GM18520 (cell line): ENCODE measurements around the gene ELF1.
A peak's percentile ranks its signal among the peaks of the same experiment; 100 is the strongest.
"Not testable (repeated sequence)": the region's sequence is repeated elsewhere in the genome, so short reads cannot be mapped to it uniquely, and the experiment has no call there.

Experiments
- ATAC-seq: cut with Tn5 transposase; IDR thresholded peaks from one replicate; pipeline ENCODE4 v1.9.1; 2021; ENCODE audit not compliant: unreplicated experiment

The ELF1 gene

DNA sequence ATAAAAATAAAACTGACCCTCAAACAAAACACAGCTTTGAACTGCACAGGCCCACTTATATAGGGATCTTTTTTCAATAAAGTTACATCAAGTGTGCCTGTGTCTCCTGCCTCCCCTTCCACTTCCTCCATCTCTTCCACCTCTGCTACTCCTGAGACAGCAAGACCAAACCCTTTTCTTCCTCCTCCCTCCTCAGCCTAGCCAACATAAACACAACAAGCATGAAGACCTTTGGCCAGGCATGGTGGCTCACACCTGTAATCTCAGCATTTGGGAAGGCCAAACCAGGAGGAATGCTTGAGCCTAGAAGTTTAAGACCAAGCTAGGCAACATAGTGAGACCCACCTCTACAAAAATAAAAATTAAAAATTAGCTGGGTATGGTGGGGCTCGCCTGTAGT lies 72.6 kb downstream of the ELF1 start:
- ATAC-seq: no peak

DNA sequence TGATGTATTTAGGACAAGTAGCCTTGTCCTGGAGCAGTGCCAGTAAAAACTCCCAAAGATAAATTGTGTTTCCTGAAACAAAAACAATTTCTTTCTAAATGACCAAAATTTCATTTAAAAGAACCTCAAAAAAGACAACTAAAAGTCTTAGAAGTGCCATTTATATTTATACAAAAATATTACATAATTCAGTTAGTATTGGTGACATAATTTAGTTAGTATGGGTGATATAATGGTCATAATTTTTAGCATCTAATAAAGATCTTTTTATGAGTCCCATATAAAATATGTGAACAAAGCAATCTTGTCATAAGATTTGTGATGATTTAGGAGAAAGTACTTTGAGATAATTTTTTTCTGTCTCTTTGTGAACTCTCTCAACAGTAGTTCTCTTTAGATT lies 76.0 kb downstream of the ELF1 start:
- no peak for ATAC-seq

DNA sequence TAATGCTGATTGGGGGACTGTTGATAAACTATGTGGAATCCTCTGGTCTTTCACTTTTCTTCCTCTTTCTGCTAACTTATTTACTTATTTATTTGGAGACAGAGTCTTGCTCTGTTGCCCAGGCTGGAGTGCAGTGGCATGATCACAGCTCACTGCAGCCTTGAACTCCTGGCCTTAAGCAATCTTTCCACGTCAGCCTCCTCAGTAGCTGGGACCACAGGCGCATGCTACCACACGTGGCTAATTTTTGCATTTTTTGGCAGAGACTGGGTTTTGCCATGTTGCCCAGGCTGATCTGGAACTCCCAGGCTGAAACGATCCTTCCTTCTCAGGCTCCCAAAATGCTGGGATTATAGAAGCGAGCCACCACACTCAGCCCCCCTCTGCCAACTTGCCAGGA lies 77.5 kb downstream of the ELF1 start:
- no peak for ATAC-seq

- no peak for ATAC-seq
Measured at GRCh38 chr13:40940841-40941240, 78.3 kb downstream of the ELF1 start.

DNA sequence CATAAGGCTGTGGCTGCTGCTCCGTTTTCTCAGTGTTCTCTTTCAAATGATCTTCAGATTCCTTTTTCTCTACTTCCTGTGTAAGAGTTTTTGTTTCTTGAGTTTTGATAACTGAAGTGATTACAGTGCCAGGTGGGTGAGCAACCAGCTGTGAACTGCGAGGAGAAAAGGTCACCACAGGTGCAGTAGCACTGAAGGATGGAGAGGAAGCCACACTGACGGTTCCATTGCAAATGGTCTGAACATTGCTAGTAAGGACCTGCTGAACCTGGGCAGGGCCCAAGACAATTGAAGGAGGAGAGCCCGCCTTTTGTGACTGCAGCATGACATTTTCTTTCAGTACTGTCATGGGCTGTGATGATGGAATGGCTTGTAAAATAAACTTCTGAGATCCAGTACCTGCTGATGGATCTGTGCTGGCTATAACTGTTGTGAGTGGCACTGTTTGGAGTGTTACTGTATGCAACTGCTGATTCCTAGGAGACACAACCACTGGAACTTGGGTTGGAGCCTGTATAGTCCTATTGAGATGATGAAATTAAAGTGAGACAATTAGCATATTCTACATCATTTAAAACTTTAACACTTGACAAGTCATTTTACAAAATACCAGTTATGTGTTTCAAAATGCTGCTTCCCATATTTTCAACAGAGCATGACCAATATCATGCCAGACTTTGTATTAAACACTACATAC lies 85.5 kb downstream of the ELF1 start:
- ATAC-seq: no peak

GRCh38 chr13:40932252-40932651 lies 86.9 kb downstream of the ELF1 start:
- no peak for ATAC-seq

DNA sequence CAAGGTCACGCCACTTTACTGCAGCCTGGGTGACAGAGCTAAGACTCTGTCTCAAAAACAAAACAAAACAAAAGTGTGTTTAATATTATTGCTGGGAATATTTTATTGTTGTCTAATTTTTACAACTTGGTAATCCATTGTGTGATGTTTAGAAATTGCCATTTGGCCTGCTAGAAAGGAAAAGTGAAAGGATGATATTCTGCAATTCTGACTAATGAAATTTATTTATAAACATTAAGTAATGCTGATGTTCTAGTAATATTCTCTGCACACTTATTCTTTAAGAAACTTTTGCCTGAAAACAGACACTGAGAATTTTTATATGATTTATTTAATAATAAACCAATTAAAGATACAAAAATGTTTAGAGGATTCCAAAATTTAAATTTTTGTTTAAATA lies 87.4 kb downstream of the ELF1 start:
- ATAC-seq: no peak

DNA sequence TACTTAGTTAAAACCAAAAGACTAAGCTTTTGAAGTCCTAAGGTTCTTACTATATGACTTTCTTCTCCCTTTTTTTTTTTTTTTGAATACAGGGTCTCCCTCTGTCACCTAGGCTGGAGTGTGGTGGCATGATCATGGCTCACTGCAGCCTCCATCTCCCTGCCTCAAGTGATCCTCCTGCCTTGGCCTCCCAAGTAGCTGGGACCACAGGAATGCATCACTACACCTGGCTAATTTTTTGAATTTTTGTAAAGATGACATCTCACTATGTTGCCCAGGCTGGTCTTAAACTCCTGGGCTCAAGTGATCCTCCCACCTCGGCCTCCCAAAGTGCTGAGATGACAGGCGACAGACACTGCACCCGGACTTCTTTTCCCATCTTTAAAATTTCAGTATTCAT lies 89.2 kb downstream of the ELF1 start:
- ATAC-seq: not testable (repeated sequence)

DNA sequence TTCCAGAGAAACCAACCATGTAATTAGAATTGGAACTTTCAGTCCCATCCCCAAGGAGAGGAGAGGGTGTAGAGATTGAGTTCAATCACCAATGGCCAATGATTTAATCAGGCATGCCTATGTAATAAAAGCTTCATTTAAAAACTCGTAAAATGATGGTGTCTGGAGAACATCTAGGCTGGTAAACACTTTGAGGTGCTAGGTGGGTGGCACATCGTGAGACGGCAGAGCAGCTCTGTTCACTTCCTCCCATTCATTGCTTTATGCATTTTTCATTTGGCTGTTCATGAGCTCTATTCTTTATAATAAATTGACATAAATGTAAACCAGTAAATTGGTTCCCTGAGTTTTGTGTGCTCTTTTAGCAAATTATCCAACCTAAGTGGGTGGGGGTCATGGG lies 90.1 kb downstream of the ELF1 start:
- ATAC-seq: no peak

DNA sequence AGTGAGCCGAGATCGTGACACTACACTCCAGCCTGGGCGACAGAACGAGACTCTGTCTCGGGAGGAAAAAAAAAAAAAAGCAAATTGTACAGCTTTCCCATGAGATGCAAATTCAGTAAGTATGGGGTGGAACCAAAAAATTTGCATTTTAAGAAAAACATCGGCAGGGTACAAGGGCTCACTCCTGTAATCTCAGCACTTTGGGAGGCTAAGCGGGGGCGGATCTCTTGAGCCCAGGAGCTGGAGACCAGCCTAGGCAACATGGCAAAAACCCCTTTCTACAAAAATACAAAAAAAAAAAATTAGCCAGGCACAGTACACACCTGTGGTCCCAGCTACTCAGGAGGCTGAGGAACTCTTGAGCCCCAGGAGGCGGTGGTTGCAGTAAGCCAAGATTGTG lies 91.2 kb downstream of the ELF1 start:
- no peak for ATAC-seq

DNA sequence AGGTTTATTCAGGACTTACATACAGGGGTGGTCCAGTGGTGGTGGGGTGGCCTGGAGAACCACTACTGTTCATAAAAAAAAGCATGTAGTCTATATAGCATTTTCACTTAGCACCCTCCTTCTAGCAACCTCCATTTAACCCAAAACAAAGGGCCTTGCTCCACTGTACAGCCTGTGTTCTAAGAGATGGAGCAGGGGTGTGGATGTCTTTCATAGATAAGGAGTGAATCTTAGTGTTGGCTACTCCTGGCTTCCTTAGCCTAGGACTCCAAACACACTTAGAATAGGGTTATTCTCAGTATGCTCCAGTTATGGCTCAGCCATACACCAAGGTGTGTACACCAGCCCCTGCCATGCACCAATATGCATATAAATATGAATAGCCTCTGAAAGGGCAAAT lies 95.2 kb downstream of the ELF1 start:
- ATAC-seq: no peak

GRCh38 chr13:40922437-40923040 lies 96.6 kb downstream of the ELF1 start:
- ATAC-seq: no peak

DNA sequence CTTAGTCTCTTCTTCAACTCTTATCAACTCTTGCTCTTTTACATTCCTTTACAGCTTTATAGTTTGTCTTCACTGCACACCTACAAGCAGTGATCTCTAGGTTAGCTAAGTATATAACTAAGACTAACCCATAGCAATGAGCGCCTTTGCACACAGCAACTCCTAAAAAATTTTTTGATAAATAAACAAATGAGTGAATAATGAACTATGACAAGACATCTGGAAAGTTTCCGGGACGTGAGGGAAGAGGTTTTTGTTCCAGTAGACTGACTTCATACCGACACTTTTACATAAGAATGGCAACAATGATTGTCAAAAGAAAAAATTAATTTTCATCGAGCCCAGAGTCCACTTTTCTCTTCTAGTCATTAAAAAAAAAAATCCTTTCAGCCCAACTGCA lies 98.3 kb downstream of the ELF1 start:
- ATAC-seq: no peak

DNA sequence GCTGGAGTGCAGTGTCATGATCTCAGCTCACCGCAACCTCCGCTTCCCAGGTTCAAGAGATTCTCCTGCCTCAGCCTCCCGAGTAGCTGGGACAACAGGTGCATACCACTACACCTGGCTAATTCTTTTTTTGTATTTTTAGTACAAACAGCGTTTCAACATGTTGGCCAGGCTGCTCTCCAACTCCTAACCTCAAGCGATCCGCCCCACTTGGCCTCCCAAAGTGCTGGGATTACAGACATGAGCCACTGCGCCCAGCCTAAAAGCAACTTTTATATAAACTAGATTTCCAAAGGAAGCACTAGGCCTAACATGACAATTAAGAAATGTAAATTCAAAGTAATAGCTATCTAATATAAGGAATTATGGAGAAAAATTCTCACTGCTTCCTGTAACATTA lies 99.2 kb downstream of the ELF1 start:
- ATAC-seq: not testable (repeated sequence)

DNA sequence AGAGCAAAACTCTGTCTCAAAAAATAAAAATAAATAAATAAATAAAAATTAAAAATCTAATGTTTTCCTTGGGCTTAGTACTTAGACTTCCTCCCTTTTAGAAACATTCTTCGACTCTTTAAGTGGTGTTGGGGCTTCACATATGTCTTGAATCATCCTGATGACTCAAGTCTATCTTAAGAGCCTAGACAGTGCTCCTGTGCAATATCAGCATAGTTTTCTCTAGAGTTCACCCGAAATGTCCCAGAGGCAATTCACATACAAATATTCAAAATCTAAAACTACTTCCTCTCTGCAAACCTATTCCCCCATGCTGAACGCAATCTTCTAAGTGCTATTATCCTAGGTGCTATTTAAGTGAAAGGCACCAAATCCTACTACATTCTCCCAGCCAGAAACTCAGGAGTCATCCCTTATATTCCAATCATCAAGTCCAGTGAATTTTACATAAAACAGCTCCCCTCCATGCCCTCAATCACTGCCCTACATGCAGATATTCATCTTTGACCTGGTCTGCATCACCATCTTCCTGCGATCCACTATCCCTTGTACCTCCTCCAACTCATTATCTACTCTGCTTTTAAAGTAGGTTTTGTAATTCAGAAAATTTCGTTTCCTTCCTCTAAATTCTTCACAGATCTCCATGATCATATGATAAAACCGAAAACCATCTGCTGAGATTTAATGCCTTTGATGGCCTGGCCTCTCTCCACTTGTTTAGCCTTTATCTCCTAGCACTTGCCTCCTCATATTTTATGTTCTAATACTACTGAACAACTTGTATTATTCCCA lies 102.7 kb downstream of the ELF1 start:
- no peak for ATAC-seq

DNA sequence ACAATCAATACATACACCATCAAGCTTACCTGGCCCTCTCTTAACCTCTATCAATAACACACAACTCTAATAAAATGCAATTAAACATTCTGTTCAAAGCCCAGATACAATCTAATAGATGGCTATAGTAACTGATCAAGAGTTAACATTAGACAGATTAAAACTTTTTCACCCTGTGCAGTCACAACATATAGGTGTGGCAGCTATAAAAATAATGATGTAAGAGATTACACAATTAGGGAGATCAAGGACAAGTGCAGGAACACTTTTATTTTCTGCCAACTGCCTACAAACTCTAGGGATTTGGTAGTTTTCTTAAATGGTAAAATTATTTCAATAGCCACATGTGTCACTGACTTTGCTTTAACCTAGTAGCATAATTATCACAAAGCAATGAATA lies 104.3 kb downstream of the ELF1 start:
- ATAC-seq: not testable (repeated sequence)

- no peak for ATAC-seq
Measured at GRCh38 chr13:40911341-40911740, 107.8 kb downstream of the ELF1 start.

DNA sequence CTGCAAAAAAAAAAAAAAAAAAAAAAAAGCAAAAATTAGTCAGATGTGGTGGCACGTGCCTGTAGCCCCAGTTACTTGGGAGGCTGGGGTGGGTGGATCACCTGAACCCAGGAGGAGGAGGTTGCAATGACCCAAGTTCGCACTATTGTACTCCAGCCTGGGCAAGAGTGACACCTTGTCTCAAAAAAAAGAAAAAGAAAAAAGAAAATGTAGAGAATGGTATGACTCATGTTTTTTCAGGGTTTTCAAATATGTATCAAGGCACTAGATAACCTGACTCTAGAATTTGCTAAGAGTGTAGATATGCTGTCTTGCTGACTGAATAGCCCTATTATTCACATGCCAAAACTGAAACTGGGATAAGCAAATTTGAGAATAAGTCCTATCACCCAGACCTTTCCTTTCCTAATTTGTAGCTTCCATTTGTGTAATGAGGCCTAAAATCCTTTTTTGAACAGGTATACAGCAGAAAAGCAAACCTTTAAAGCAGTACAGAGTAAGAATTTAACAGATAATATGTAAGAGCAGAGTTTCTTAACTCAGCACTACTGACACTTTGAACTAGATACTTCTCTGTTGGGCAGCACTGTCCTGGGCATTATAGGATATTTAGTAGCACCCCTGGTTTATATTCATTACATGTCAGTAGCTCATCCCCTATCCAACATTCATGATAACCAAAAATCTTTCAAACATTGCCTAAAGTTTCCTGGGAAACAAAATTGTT lies 108.6 kb downstream of the ELF1 start:
- peak; percentile 73 for ATAC-seq

DNA sequence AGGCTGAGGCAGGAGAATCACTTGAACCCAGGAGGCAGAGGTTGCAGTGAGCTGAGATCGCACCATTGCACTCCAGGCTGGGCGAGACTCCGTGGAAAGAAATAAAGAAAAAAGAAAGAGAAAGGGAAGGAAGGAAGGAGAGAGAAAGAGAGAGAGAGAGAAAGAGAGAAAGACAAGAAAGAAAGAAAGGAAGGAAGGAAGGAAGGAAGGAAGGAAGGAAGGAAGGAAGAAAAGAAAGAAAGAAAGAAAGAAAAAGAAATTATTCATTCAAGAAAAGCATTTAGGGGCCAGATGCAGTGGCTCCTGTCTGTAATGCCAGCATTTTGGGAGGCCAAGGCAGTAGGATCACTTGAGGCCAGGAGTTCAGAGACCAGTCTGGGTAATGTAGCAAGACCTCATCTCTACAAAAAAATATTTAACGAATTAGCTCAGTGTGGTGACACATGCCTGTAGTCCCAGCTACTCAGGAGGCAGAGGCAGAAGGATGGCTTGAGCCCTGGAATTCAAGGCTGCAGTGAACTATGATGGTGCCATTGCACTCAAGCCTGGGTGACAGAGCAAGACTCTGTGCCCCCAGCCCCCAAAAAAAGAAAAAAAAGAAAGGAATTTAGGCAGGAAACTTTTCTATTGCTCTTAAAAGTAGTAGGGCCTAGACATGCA lies 109.4 kb downstream of the ELF1 start:
- ATAC-seq: not testable (repeated sequence)

DNA sequence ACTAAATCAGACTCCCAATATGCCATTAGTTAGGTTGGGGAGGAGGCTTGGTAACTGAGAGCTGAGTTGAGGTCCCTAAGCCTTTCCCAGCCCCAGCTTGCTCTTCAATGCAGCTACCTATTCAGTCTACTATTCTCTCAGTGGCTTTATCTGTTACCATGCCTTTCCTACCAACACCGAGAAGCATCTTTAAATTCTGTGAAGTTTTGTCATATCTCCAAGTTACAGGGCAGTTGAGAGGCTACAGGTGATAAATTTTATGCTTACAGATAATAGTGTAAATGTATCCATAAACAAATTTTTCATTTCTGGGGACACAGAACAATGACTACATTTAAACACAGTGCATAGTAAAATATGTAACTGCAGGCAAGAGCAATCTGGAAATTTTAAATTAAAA lies 110.6 kb downstream of the ELF1 start:
- ATAC-seq: no peak

DNA sequence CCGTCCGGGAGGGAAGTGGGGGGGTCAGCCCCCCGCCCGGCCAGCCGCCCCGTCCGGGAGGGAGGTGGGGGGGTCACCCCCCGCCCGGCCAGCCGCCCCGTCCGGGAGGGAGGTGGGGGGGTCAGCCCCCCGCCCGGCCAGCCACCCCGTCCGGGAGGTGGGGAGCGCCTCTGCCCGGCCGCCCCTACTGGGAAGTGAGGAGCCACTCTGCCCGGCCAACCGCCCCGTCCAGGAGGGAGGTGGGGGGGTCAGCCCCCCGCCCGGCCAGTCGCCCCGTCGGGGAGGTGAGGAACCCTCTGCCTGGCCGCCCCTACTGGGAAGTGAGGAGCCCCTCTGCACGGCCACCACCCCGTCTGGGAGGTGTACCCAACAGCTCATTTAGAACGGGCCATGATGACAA lies 118.1 kb downstream of the ELF1 start:
- not testable (repeated sequence) for ATAC-seq
